Activated T-helper 17 cell treated with anti-CD3 and anti-CD28 coated beads, Interleukin-2, amount 50 U/mL, for 72 hours (primary cell): ENCODE results near the gene GUCD1. TPM values are rescaled to one million over a fixed set of nuclear protein-coding genes. Genes with fewer than 3 reads are reported as not detected.
A peak's percentile ranks its signal among the peaks of the same experiment; 100 is the strongest.
"Not testable (repeated sequence)": the region's sequence is repeated elsewhere in the genome, so short reads cannot be mapped to it uniquely, and the experiment has no call there.

Source experiments
- ATAC-seq: fragments of 150-1000 bp; cut with Tn5 transposase; replicated peaks from 2 replicates; pipeline ENCODE4 v1.10.0; 2021; ENCODE audit warnings: mild to moderate bottlenecking, moderate library complexity
- H3K27ac Mint-ChIP-seq: one replicate; pipeline ENCODE4 v1.8.0; 2022; ENCODE audit warnings: mixed read lengths
- H3K27me3 Mint-ChIP-seq: one replicate; pipeline ENCODE4 v1.8.0; 2022; ENCODE audit warnings: mixed read lengths
- H3K36me3 Mint-ChIP-seq: one replicate; pipeline ENCODE4 v1.8.0; 2022; ENCODE audit warnings: low read depth, mild to moderate bottlenecking, mixed read lengths
- H3K4me1 Mint-ChIP-seq: one replicate; pipeline ENCODE4 v1.8.0; 2022; ENCODE audit warnings: mixed read lengths
- H3K4me3 Mint-ChIP-seq: one replicate; pipeline ENCODE4 v1.8.0; 2022; ENCODE audit warnings: mild to moderate bottlenecking, mixed read lengths
- H3K9me3 Mint-ChIP-seq: one replicate; pipeline ENCODE4 v1.8.0; 2022; ENCODE audit warnings: mixed read lengths
- total RNA-seq, 2 donors: library from RNA; stranded (reverse); gene quantifications; one replicate each; pipeline ENCODE4 v1.2.3, GENCODE V29; 2022

Gene GUCD1
- 100 to 1,000 TPM in 1 of 2 donors, 10 to 100 TPM in 1; 90.4 to 158 TPM for total RNA-seq

DNA sequence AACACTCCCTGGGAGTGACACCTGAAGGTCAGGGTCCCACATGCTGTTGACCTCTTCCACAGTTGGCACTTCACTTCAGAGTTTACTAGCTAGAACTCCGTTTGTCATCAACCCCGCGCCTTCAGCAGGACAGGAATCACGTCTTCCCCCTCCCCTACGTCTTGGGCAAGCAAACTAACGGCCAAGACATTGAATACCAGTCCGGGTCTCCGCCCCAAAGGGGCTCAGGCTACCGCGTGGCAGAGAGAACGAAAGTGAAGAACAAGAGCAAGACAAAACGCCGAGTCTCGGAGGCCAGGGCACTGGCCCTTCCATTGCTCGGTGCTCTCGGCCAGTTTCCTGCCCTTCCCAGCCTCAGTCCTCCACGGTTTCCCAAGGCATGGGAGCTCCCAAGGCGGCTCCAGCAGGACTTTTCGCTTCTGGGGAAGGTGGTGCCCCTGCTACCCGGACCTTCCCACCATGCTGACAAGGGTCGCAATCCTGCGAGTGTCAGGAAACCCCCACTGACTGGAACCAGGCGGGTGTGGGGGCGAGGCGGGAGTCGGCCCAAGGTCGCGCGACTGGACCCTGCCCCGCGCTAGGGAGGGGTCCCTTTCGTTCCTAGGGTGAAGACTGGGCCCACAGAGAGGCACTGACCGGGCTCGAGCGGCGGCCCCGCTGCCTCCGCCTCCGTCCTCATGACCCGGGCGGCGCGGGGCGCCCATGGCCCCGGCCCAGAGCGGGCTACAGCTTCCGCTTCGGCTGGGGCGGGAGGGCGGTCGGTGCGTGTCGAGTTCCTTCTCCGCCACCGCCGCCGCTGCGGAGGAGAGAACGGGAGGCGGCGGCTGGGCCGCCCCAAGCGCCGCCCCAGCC is at the start of gene GUCD1:
Gene GUCD1 (minus strand): TSS at position 826 of the 852 bp plus-strand sequence. CDS start 147 bp downstream, at position 679.
- peak within 1 kb of the TSS; percentile 95 for H3K27ac Mint-ChIP-seq
- H3K4me3 Mint-ChIP-seq, result peak within 1 kb of the TSS; percentile 95
- H3K9me3 Mint-ChIP-seq, result no peaks in the 10 kb centered on the region
- no peak for ATAC-seq
- H3K27me3 Mint-ChIP-seq, result no peaks in the 10 kb centered on the region
- H3K36me3 Mint-ChIP-seq, result peaks cover 86% of the 10 kb centered on the region
- peaks cover 43% of the 10 kb centered on the region for H3K4me1 Mint-ChIP-seq

DNA sequence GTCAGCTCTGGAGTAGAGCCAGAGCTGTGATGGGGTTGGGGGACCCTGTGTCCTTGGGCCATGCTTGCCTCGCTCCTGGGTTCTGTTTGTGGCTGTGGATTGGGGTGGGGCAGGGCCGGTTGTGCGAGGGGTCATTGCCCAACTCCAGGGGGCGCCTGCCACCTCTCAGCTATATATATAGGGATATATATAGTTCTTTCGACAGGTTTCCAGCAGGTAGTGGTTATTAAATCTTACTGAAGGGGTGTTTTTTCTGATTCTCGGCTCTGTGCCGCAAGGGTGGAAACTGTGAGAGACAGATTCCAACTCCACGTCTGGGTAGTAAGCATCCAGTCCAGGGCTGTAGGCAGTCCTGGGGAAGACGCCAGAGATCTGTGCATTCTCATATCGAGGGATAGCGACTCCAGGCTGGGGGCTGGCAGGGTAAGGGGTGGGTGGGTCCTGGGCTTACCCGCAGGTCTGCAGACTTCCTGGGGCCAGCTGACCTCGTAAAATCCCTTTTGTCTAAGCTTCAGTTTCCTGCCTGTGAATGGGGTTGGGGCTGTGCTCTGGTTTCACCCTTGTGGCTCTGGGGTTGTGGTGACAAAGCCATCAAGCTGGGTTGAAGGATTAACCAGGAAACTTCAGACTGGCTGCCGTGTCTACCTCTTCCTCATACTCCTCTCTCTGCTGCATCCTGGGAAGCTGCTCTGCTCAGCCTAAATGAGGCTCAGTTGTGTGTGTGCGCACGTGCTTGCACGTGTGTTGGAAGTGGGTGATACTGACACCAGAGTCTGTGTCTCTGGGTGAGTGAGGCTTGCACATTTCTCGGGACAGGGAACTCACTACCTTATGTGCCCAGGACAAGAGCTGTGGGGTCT is 49.1 kb upstream of the GUCD1 start:
- Mint-ChIP-seq H3K4me3 (peak overlapping the region; percentile 67), H3K36me3 (peaks cover 13% of the 10 kb centered on the region), H3K27ac (peak overlapping the region; percentile 77)
- not testable (repeated sequence) for H3K4me1 Mint-ChIP-seq, H3K27me3 Mint-ChIP-seq, H3K9me3 Mint-ChIP-seq
- peak; percentile 38 for ATAC-seq

GRCh38 chr22:24602847-24603769 is 48.2 kb upstream of the GUCD1 start, which contains the start of gene GGT1:
Gene GGT1 (plus strand): TSS chr22:24603193. CDS start chr22:24611082, 7,889 bp downstream.
- H3K9me3 Mint-ChIP-seq, ATAC-seq, H3K36me3 Mint-ChIP-seq, H3K27me3 Mint-ChIP-seq, H3K4me1 Mint-ChIP-seq: not testable (repeated sequence)
- Mint-ChIP-seq H3K27ac (peak within 1 kb of the TSS; percentile 77), H3K4me3 (peak within 1 kb of the TSS; percentile 67)

DNA sequence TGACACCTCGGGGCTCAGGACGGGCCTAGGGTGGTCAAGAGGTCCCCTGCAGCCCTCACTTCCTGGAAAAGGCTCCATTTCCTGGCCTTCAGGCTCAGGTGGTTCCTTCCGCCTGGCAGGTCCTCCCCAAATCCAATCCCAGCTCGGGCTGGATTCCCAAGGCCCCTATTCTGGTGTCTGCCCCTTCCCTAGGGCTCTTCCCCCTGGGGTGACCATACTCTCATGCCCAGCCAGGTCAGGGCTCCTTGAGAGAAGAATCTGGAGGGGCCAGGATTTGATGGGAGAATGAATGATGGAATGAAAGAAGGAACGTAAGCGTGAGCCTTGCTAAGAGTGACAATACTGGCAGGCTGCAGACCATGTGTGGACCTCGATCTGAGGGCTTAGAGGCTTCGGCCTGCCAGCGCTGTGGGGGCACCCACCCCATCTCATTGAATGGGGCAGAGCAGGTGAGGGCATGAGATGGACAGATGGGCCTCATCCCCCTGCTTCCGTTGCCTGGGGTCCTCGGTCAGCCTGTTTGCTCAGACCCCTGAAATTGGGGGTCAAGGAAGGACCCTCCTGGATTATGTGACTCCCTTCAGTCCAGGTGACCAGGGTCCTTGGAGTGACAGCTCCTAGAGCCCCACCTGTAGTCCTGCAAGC is 47.3 kb upstream of the GUCD1 start:
- not testable (repeated sequence) for H3K4me1 Mint-ChIP-seq, H3K27ac Mint-ChIP-seq, H3K9me3 Mint-ChIP-seq, ATAC-seq, H3K36me3 Mint-ChIP-seq, H3K4me3 Mint-ChIP-seq, H3K27me3 Mint-ChIP-seq

DNA sequence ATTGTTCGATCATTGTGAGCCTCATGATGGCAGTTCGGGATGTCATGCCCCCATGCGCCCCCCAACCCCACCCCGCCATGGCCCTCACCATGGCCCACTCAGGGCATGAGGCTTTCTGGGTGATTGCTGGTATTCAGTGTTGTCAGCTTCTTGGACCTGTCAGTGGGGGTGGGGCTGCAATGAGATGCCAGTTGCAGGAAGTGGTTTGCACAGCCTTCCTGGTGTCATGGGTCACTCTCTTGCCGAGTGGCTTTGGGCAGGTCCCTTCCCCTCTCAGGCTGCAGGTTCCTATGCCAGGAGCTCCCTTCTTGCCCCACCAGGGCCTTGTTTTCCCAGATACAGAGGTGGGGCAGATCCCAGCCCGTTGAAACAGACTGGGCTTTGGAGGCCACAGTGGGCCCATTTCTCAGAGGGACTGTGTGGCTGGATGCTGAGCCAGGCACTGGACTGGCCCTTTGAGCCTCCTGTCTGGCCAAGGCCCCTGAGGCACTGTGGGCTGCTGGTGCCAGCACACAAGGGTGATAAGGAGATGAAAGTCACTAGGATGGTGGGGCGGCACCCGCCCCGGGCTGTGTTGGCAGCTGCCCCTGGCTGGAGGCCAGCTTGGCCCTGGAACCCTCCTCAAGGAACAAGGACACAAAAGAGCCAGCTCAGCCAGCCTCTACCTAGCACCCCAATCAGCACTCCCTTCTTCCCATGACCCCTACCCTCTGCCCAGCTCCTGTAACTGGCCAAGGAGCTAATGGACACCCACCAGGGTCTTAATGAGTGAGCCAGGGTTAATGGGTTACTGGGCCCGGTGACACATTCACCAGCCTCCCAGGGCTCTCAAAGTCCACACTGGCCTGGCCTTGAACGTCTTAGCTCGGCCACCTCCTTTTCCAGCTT is 46.5 kb upstream of the GUCD1 start:
- peak; percentile 37 for ATAC-seq
- H3K9me3 Mint-ChIP-seq, result no peaks in the 10 kb centered on the region
- H3K36me3 Mint-ChIP-seq, result no peaks in the 10 kb centered on the region
- H3K4me1 Mint-ChIP-seq, result peaks cover 6% of the 10 kb centered on the region
- H3K27me3 Mint-ChIP-seq, result no peaks in the 10 kb centered on the region
- no peak overlapping the region for H3K4me3 Mint-ChIP-seq
- H3K27ac Mint-ChIP-seq, result no peak overlapping the region

DNA sequence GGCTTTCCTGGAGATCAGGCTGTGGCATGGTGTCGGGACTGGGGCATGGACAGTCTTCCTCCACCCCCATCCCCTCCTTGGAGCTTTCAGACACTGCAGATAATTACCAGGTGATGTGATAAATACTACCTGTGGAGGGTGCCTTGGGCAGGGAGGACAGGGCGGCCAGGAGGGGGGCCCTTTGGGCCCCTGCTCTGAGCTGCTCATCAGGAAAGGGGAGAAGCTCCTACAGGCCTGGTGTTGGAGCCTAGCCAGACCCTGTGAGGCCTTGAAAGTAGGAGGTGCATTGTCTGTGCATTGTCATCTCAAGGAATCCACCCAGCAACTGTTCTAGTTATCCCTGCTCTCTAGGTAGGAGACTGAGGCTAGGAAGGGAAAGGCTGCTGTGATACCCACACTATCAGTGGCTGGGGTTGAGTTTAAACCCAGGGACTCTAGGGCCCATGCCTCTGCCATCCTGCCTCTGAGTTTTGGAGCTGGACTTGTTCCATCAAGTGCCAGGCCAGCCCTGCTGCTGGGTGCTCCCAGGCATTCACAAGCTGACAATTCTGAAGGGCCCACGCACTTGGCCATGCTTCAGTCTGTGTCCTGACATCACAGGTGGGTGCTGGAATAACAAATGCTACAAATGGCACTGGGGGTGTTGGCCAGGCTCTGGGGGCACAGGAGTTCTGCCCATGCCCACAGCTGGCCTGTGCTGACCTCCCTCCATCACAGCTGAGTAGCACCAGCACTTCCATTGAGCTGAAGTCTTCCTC is 45.2 kb upstream of the GUCD1 start:
- peak overlapping the region; percentile 39 for H3K27ac Mint-ChIP-seq
- not testable (repeated sequence) for H3K4me3 Mint-ChIP-seq, H3K27me3 Mint-ChIP-seq, H3K36me3 Mint-ChIP-seq, ATAC-seq, H3K9me3 Mint-ChIP-seq, H3K4me1 Mint-ChIP-seq

GRCh38 chr22:24599514-24599913 is 44.6 kb upstream of the GUCD1 start:
- H3K4me1 Mint-ChIP-seq, result peaks cover 6% of the 10 kb centered on the region
- H3K27ac Mint-ChIP-seq, result peak overlapping the region; percentile 39
- no peaks in the 10 kb centered on the region for H3K36me3 Mint-ChIP-seq
- H3K4me3 Mint-ChIP-seq, result no peak overlapping the region
- H3K9me3 Mint-ChIP-seq, result no peaks in the 10 kb centered on the region
- ATAC-seq, result no peak
- no peaks in the 10 kb centered on the region for H3K27me3 Mint-ChIP-seq

DNA sequence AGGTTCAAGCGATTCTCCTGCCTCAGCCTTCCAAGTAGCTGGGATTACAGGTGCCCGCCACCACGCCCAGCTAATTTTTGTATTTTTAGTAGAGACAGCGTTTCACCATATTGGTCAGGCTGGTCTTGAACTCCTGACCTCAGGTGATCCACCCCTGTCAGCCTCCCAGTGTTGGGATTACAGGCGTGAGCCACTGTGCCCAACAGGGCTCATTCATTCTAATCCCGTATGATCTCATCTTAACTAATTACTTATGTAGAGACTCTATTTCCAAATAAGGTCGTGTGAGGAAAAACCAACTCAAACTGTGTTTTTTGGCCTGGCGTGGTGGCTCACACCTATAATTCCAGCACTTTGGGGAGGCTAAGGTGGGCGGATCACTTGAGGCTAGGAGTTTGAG is 42.1 kb upstream of the GUCD1 start:
- not testable (repeated sequence) for ATAC-seq, H3K27ac Mint-ChIP-seq, H3K4me3 Mint-ChIP-seq, H3K9me3 Mint-ChIP-seq, H3K36me3 Mint-ChIP-seq, H3K27me3 Mint-ChIP-seq, H3K4me1 Mint-ChIP-seq

GRCh38 chr22:24595863-24596262 is 40.9 kb upstream of the GUCD1 start:
- Mint-ChIP-seq H3K27ac (no peak overlapping the region), H3K4me1 (no peaks in the 10 kb centered on the region), H3K4me3 (no peak overlapping the region), H3K9me3 (no peaks in the 10 kb centered on the region), H3K27me3 (no peaks in the 10 kb centered on the region), H3K36me3 (no peaks in the 10 kb centered on the region)
- no peak for ATAC-seq

- no peaks in the 10 kb centered on the region for H3K36me3 Mint-ChIP-seq
- H3K27ac Mint-ChIP-seq, result no peak overlapping the region
- ATAC-seq, result no peak
- H3K4me1 Mint-ChIP-seq, result no peaks in the 10 kb centered on the region
- no peak overlapping the region for H3K4me3 Mint-ChIP-seq
- no peaks in the 10 kb centered on the region for H3K27me3 Mint-ChIP-seq
- H3K9me3 Mint-ChIP-seq, result no peaks in the 10 kb centered on the region
These were observed 40.3 kb upstream of the GUCD1 start for GRCh38 chr22:24595228-24595627.

- Mint-ChIP-seq H3K27me3 (no peaks in the 10 kb centered on the region), H3K27ac (no peak overlapping the region), H3K36me3 (no peaks in the 10 kb centered on the region), H3K4me1 (no peaks in the 10 kb centered on the region), H3K9me3 (no peaks in the 10 kb centered on the region), H3K4me3 (no peak overlapping the region)
- ATAC-seq, result no peak
These were observed 39.7 kb upstream of the GUCD1 start for GRCh38 chr22:24594569-24595120.

DNA sequence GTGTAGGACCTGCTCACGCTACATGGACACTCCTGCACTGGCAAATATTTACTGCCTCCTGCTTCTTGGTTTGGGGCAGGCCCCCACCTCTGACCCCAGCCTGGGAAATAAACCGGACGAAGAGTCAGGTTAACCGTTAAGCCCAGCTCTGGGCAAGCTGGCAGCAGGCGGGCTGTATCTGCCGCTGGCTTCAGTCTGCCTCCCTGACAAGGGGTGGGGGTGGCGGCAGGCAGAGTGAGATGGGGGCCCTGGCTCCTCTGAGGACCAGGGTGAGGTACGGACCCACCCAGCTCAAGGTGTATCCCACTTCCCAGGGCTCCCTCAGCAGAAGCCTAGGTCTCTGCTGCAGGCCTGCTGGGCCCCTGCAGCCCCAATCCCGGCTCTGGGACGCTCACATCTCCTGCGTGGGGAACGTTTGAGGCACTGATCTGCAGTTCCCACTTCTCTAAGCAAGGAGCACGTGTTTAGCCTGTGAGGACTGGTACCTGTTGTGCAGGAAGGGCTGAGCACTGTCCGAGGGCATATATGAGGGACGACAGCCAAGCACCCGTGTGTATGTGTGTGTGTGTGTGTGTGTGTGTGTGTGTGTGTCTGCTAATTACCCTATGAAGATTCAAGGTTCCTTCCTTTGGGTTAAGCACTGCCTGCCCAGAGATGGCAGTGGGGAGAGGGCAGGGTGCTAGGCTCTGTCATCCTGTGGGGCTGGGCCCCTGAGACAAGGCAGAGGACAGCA is 39.1 kb upstream of the GUCD1 start:
- no peak overlapping the region for H3K27ac Mint-ChIP-seq
- H3K36me3 Mint-ChIP-seq, result no peaks in the 10 kb centered on the region
- no peak for ATAC-seq
- no peaks in the 10 kb centered on the region for H3K9me3 Mint-ChIP-seq
- H3K4me3 Mint-ChIP-seq, result peak overlapping the region; percentile 58
- no peaks in the 10 kb centered on the region for H3K27me3 Mint-ChIP-seq
- no peaks in the 10 kb centered on the region for H3K4me1 Mint-ChIP-seq
